Stimulated activated CD4-positive, alpha-beta T cell treated with anti-CD3 and anti-CD28 coated beads, Interleukin-15, amount 100 ng/mL, for 24 hours (primary cell): ENCODE results near the gene ZNF750.
"Not testable (repeated sequence)": the region's sequence is repeated elsewhere in the genome, so short reads cannot be mapped to it uniquely, and the experiment has no call there.

Source experiments
- DNase-seq: peaks from one replicate; pipeline ENCODE4 v3.0.0-alpha.2; 2020

The ZNF750 gene

GRCh38 chr17:82790391-82790790 is 49.4 kb downstream of the ZNF750 start:
- DNase-seq, result no peak

GRCh38 chr17:82789806-82790205 is 50.0 kb downstream of the ZNF750 start:
- DNase-seq, result no peak

GRCh38 chr17:82789051-82789592 is 50.7 kb downstream of the ZNF750 start:
- DNase-seq, result no peak

- DNase-seq, result no peak
Measured at GRCh38 chr17:82788206-82789001, 51.4 kb downstream of the ZNF750 start.

GRCh38 chr17:82787081-82787848 is 52.6 kb downstream of the ZNF750 start:
- DNase-seq, result no peak

- no peak for DNase-seq
Measured at GRCh38 chr17:82786427-82786826, 53.4 kb downstream of the ZNF750 start.

- DNase-seq, result not testable (repeated sequence)
Measured at GRCh38 chr17:82785581-82785980, 54.2 kb downstream of the ZNF750 start.

GRCh38 chr17:82783498-82783897 is 56.3 kb downstream of the ZNF750 start:
- no peak for DNase-seq

- no peak for DNase-seq
Measured at GRCh38 chr17:82782657-82783207, 57.1 kb downstream of the ZNF750 start.

GRCh38 chr17:82781894-82782274 is 57.9 kb downstream of the ZNF750 start:
- peak; percentile 82 for DNase-seq

GRCh38 chr17:82780971-82781893 is 58.6 kb downstream of the ZNF750 start:
- no peak for DNase-seq

- no peak for DNase-seq
Measured at GRCh38 chr17:82780195-82780594, 59.6 kb downstream of the ZNF750 start.

GRCh38 chr17:82779541-82779940 is 60.3 kb downstream of the ZNF750 start:
- no peak for DNase-seq
